Renal cortex interstitium (tissue), 11 donors: ENCODE data around the gene CFAP251. TPM values are rescaled to one million over a fixed set of nuclear protein-coding genes. Genes with fewer than 3 reads are reported as not detected.
"Not testable (repeated sequence)": the region's sequence is repeated elsewhere in the genome, so short reads cannot be mapped to it uniquely, and the experiment has no call there.

Source experiments
- DNase-seq, 11 donors: peaks; one replicate each; pipeline ENCODE4 v3.0.0-alpha.2; 2013; ENCODE audit warnings: low read depth in 9 of 11, low spot score in 4 of 11; ENCODE audit errors: extremely low read depth in 1 of 11
- polyA plus RNA-seq, 3 donors: library from polyadenylated mRNA; unstranded; fragments of 120-200 nt; gene quantifications; one replicate each; pipeline ENCODE4 v1.2.1, GENCODE V29; 2013; ENCODE audit not compliant: insufficient read length in 3 of 3

The CFAP251 gene
- polyA plus RNA-seq, 3 donors = 9.2 to 17.1 (median 12.7) TPM

DNA sequence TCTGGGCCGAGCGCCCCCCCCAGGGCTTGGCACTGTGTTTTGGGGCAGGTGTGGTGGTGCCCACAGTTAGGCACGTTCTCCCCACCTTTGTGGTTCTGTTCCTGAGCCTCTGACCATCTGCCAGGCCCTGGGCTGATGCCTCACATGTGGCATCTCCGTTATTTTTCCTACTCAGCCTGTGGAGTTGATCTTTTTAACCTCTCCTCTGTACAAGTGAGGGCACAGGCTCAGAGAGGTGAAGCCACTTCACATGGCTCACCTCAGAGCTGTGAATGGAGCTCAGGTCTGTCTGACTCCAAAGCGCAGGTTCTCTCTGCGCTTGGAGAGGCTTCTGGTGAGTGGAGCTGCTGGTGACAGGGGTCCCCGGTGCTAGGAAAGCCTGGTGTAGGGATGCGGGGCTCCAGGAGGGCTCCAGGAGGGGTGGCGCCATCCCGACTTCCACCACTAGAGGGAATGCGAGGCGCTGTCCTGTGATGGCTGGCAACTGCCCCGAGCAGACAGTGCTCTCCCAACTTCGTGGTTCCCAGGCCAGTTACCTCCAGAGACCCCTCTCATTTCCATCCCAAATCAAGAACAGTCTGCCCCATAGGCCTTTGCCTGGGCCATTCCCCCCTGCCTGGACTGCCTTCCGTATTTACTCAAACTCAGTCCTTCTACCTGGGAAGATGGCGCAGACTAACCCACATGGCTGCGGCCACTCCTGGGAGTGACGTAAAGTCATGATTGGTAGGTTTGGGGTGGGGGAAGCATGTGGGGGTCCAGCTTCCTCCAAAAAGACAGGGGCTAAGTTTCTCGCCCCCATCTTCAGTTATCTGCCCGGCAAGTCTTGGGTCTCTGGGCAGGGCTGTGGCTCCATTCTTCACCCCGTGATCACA lies 113.2 kb downstream of the CFAP251 start:
- DNase-seq = no peak

DNA sequence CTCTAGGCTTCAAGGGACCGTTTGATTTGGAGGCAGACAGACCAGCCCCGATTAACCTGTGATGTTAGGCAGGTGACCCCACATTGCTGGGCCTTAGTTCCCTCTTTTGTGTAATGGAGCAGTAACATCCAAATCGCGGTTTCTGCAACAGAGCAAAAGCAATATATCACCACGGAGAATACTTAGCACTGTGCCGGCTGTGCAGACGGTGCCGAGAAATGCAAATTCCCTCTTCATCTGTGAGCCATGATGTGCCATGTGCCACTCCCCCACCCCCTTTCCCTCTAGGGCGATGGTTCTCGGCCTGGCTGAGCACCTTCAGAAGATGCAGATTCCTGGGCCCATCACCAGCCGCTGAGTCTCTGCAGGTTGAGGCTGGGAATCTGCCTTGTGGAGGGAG lies 114.2 kb downstream of the CFAP251 start:
- no peak for DNase-seq

DNA sequence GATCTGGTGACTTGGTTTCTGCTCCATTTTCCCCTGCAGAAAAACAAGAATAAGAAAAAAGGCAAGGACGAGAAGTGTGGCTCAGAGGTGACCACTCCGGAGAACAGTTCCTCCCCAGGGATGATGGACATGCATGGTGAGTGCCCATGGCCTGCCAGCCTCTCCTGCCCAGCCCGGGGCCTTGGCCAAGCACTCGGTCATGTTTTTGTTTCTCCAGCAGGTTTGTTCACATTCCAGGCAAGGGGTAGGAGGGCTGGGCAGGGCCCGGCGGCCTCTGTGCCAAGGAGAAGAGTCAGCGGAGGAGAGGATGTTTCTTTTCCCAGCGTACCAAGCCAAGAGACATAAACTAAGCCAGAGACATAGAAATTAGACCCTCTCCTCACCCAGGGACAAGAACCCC lies 116.9 kb downstream of the CFAP251 start:
- no peak for DNase-seq

DNA sequence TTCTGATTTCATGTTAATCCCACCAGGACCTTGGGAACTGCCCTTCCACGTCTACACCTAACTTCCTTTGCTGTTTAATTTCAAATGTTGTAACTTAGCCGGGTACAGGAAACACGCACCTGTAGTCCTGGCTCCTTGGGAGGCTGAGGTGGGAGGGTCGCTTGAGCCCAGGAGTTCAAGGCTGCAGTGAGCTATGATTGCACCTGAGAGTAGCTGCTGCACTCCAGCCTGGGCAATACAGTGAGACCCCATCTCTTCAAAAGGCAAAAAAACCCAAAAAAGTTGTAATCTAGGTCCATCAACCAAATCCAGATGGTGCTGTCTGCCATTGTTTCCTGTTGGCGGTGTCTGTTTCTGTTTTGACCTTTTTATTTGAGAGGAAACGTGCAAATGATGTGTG lies 117.8 kb downstream of the CFAP251 start:
- DNase-seq = no peak

GRCh38 chr12:122040579-122041386 lies 122.4 kb downstream of the CFAP251 start:
- DNase-seq = peak in 4 of 11 donors; percentile 49 to 89 (median 74)

GRCh38 chr12:122041458-122041857 lies 123.1 kb downstream of the CFAP251 start:
- not testable (repeated sequence) for DNase-seq

- no peak for DNase-seq
These were observed 124.5 kb downstream of the CFAP251 start for GRCh38 chr12:122042910-122043309.

- no peak for DNase-seq
These were observed 125.1 kb downstream of the CFAP251 start for GRCh38 chr12:122043476-122043875.

DNA sequence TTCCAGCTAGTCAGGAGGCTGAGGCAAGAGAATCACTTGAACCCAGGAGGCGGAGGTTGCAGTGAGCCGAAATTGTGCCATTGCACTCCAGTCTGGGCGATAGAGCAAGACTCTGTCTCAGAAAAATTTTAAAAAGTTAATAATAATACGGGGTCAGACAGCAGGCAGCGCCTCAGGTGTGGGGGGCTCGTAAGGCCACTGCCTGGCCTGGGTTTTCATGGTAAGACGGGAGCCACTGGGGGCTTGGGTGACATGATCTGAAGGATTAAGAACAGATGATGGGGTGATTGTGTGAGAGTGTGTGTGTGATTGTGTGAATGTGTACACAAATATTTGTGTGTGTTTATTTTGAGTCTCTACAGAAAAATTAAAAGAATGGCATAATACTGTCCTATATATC lies 126.9 kb downstream of the CFAP251 start:
- DNase-seq = no peak

GRCh38 chr12:122046145-122046544 lies 127.8 kb downstream of the CFAP251 start:
- no peak for DNase-seq

- no peak for DNase-seq
These were observed 129.8 kb downstream of the CFAP251 start for GRCh38 chr12:122048151-122048550.

DNA sequence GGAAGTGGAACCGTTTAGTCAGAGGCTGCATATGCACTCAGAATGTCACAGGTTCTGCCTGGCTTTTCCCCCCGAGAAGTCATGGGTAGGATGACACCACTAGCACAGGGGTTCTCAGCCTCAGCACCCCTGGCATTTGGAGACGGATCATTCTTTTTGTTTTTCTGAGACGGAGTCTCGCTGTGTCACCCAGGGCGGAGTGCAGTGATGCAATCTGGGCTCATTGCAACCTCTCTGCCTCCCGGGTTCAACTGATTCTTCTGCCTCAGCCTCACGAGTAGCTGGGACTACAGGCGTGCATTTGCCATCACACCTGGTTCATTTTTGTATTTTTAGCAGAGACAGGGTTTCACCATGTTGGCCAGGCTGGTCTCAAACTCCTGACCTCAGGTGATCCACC lies 131.4 kb downstream of the CFAP251 start:
- DNase-seq = no peak

DNA sequence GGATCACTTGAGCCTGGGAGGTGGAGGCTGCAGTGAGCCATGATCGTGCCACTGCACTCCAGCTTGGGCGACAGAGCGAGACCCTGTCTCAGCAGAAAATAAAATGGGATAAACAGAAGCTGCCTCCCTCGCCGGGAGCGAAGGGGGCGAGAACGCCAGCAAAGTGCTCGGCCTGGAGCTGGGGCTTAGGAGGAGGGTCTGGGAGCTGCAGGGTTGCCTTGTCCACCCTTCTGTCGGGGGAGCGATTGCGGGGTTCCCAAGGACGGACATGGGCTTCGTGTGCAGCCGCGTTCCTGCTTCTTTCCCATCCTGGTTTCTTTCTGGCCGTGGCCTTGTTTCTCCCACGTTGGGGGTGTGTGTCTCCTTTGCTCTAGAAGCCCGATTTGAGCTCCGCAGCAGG lies 132.3 kb downstream of the CFAP251 start:
- DNase-seq = no peak

GRCh38 chr12:122051231-122051876 lies 133.0 kb downstream of the CFAP251 start:
- no peak for DNase-seq

GRCh38 chr12:122052285-122052684 lies 133.9 kb downstream of the CFAP251 start:
- DNase-seq = no peak

Other genes starting within 250 kb of the CFAP251 start
- 1 to 10 TPM; 1.7 to 2.2 (median 1.9) TPM for gene MORN3, start 248.9 kb upstream of the CFAP251 start, polyA plus RNA-seq
- 10 to 100 TPM in 2 of 3 donors, 1 to 10 TPM in 1; 9.8 to 18.2 (median 10.7) TPM for gene TMEM120B, start 205.8 kb upstream of the CFAP251 start, polyA plus RNA-seq
- 10 to 100 TPM; 12.6 to 17.9 (median 13.4) TPM for gene RHOF, start 124.9 kb upstream of the CFAP251 start, polyA plus RNA-seq
- gene SETD1B, start 114.6 kb upstream of the CFAP251 start, polyA plus RNA-seq = 10 to 100 TPM; 14.1 to 17.3 (median 17.1) TPM
- gene HPD, start 59.7 kb upstream of the CFAP251 start, polyA plus RNA-seq = 1 to 10 TPM; 3.2 to 5.0 (median 3.5) TPM
- gene PSMD9, start 29.8 kb upstream of the CFAP251 start, polyA plus RNA-seq = 10 to 100 TPM; 48.0 to 61.5 (median 54.7) TPM
- gene BCL7A, start 103.3 kb downstream of the CFAP251 start, polyA plus RNA-seq = 10 to 100 TPM; 37.5 to 41.7 (median 41.3) TPM
- gene MLXIP, start 160.2 kb downstream of the CFAP251 start, polyA plus RNA-seq = 10 to 100 TPM; 30.5 to 40.5 (median 35.0) TPM